Smooth muscle cell (in vitro differentiated cells): Measurements from ENCODE around the gene GAD1. TPM values are rescaled to one million over a fixed set of nuclear protein-coding genes. Genes with fewer than 3 reads are reported as not detected.

Experiments
- DNase-seq: peaks from one replicate; lab custom pipeline; 2025; ENCODE audit not compliant: unreplicated experiment; lab: John Stamatoyannopoulos, UW
- H2AFZ ChIP-seq: fragments of 200-600 bp; sonication (generic); 2 replicates; pipeline ENCODE4 v1.6.0; 2016; ENCODE audit warnings: antibody characterized with exemption, low read depth, mild to moderate bottlenecking
- H3F3A ChIP-seq: fragments of 200-600 bp; sonication (generic); 2 replicates; pipeline ENCODE4 v1.6.0; 2017; ENCODE audit warnings: antibody characterized with exemption, low read depth
- H3K27ac ChIP-seq: fragments of 200-600 bp; sonication (generic); 2 replicates; pipeline ENCODE4 v1.5.1; 2016; ENCODE audit warnings: low read depth, mild to moderate bottlenecking
- H3K27me3 ChIP-seq: fragments of 200-600 bp; sonication (generic); 2 replicates; pipeline ENCODE4 v1.6.1; 2016; ENCODE audit warnings: low read depth, mild to moderate bottlenecking
- H3K36me3 ChIP-seq: fragments of 200-600 bp; sonication (generic); 2 replicates; pipeline ENCODE4 v1.5.1; 2016; ENCODE audit warnings: low read depth
- H3K4me1 ChIP-seq: fragments of 200-600 bp; sonication (generic); 2 replicates; pipeline ENCODE4 v1.5.1; 2016; ENCODE audit warnings: low read depth
- H3K4me2 ChIP-seq: fragments of 200-600 bp; sonication (generic); 2 replicates; pipeline ENCODE4 v1.6.0; 2016; ENCODE audit warnings: mild to moderate bottlenecking
- H3K4me3 ChIP-seq: fragments of 200-600 bp; sonication (generic); 2 replicates; pipeline ENCODE4 v1.5.1; 2016; ENCODE audit warnings: mild to moderate bottlenecking
- H3K79me2 ChIP-seq: fragments of 200-600 bp; sonication (generic); 2 replicates; pipeline ENCODE4 v1.6.0; 2016; ENCODE audit warnings: low read depth, mild to moderate bottlenecking
- H3K9ac ChIP-seq: fragments of 200-600 bp; sonication (generic); 2 replicates; pipeline ENCODE4 v1.6.0; 2016; ENCODE audit warnings: low read depth
- H3K9me3 ChIP-seq: fragments of 200-600 bp; sonication (generic); replicated peaks from 2 replicates; pipeline ENCODE4 v1.5.1; 2016; ENCODE audit warnings: low read depth
- H4K20me1 ChIP-seq: fragments of 200-600 bp; sonication (generic); 2 replicates; pipeline ENCODE4 v1.6.0; 2016; ENCODE audit warnings: low read depth
- WGBS: methylation state at CpG from one replicate; pipeline ENCODE4 v1.1.7; 2016; ENCODE audit warnings: low lambda C conversion rate; 5-methylcytosine and 5-hydroxymethylcytosine counted together
- polyA plus RNA-seq: library from polyadenylated mRNA; unstranded; fragments of >200 nt; fragmentation: Nextera tagmentation; extraction: Ambion mirVana; gene quantifications from 2 replicates; pipeline ENCODE4 v1.2.1, GENCODE V29; 2016
- total RNA-seq: library from RNA; depleted of rRNA; stranded (reverse); fragments of >200 nt; gene quantifications from 2 replicates; pipeline ENCODE4 v1.2.3, GENCODE V29; 2014
- TF ChIP-seq, protein P1 (sequence below): fragments of 200-600 bp; sonication (generic); IDR thresholded peaks from 2 replicates; pipeline ENCODE4 v1.5.1; 2017; ENCODE audit warnings: borderline replicate concordance, mild to moderate bottlenecking, antibody characterized with exemption; ENCODE audit not compliant: insufficient read depth, poor library complexity, severe bottlenecking

The GAD1 gene
- total and polyA plus RNA-seq, 2 experiments from 2014 or later = 0.11 to 1.0 TPM

- Histone ChIP-seq H3K36me3 (no peaks in the 10 kb centered on the region), H4K20me1 (no peaks in the 10 kb centered on the region), H3K4me3 (no peak overlapping the region), H3K9ac (no peak overlapping the region), H3K27me3 (no peaks in the 10 kb centered on the region), H3K4me2 (no peak overlapping the region), H3K27ac (no peak overlapping the region), H3F3A (no peaks in the 10 kb centered on the region), H3K79me2 (no peaks in the 10 kb centered on the region), H3K4me1 (no peaks in the 10 kb centered on the region), H2AFZ (no peak overlapping the region), H3K9me3 (no peaks in the 10 kb centered on the region)
- TF ChIP-seq, protein P1, sequence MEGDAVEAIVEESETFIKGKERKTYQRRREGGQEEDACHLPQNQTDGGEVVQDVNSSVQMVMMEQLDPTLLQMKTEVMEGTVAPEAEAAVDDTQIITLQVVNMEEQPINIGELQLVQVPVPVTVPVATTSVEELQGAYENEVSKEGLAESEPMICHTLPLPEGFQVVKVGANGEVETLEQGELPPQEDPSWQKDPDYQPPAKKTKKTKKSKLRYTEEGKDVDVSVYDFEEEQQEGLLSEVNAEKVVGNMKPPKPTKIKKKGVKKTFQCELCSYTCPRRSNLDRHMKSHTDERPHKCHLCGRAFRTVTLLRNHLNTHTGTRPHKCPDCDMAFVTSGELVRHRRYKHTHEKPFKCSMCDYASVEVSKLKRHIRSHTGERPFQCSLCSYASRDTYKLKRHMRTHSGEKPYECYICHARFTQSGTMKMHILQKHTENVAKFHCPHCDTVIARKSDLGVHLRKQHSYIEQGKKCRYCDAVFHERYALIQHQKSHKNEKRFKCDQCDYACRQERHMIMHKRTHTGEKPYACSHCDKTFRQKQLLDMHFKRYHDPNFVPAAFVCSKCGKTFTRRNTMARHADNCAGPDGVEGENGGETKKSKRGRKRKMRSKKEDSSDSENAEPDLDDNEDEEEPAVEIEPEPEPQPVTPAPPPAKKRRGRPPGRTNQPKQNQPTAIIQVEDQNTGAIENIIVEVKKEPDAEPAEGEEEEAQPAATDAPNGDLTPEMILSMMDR = no peak
- no peak for DNase-seq
- 90% methylated on average over 9 of the region's 9 CpGs for WGBS
Measured at GRCh38 chr2:170892391-170892951, 75.8 kb downstream of the GAD1 start.

DNA sequence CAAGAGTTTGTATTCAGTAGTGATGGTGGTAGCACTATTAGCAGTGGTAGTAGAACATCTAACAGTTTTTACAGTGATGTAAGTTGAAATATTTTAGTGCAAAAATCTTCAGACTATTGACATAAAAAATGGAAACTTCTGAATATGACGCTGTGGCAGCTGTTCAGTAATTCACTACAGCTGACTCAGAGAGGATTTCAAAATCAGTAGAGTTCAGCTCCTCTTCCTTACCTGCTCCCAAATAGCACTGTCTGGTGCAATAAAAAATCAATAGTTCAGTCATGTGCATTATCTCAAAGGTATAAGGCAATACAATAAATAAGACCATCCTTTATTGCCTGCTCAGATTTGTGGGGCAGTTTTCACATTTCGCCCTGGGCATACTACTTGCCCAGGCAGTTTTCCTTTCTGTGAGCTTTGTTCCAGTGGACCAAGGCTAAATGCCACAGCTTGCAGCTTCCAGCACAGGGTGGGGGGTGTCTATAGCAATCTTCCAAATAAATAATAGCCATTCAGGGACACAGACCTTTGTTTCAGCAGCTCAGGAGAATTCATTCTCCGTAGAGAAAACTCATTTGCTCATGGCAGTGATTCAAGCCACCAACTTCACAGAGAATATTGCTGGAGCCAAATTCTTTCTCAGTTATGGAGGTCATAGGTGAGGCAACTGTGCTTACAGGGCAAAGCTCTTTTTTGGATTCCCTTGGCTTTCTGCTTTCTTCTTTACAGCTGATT, 78.5 kb downstream of the GAD1 start:
- Histone ChIP-seq H3K9ac (no peak overlapping the region), H3K27ac (no peak overlapping the region), H3K9me3 (no peaks in the 10 kb centered on the region), H3F3A (no peaks in the 10 kb centered on the region), H3K36me3 (no peaks in the 10 kb centered on the region), H2AFZ (no peak overlapping the region), H4K20me1 (no peaks in the 10 kb centered on the region), H3K4me3 (no peak overlapping the region), H3K4me2 (no peak overlapping the region), H3K27me3 (no peaks in the 10 kb centered on the region), H3K79me2 (no peaks in the 10 kb centered on the region), H3K4me1 (no peaks in the 10 kb centered on the region)
- no peak for DNase-seq
- TF ChIP-seq, protein P1 = no peak
- 86% methylated on average over 3 of the region's 3 CpGs for WGBS

GRCh38 chr2:170896622-170897021, 79.9 kb downstream of the GAD1 start:
- H3K4me2 ChIP-seq = no peak overlapping the region
- H3K9ac ChIP-seq = no peak overlapping the region
- H3F3A ChIP-seq = no peaks in the 10 kb centered on the region
- no peak for DNase-seq
- TF ChIP-seq, protein P1 = no peak
- H3K27me3 ChIP-seq = no peaks in the 10 kb centered on the region
- no peak overlapping the region for H2AFZ ChIP-seq
- no peak overlapping the region for H3K4me3 ChIP-seq
- H3K4me1 ChIP-seq = no peaks in the 10 kb centered on the region
- H3K79me2 ChIP-seq = no peaks in the 10 kb centered on the region
- H3K36me3 ChIP-seq = no peaks in the 10 kb centered on the region
- 84% methylated on average over 4 of the region's 4 CpGs for WGBS
- no peak overlapping the region for H3K27ac ChIP-seq
- no peaks in the 10 kb centered on the region for H4K20me1 ChIP-seq
- no peaks in the 10 kb centered on the region for H3K9me3 ChIP-seq

DNA sequence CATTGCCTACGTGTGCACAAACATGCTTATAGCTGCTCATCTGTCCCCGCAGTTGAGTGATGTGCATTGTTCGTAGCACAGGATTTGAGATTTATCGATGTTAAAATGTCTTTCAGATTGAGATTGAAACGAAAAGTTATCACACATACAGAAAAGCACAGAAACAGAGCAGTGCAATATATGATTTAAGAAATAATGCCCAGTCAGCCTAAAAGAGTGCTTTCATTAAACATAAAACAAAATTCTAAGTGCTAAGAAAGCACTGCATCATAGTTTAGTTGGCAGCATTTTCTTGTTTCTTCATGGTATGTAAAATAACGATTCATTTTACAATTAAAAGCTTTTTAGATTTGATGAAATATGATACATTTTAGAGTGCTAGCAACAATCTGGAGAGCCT, 80.4 kb downstream of the GAD1 start:
- H3F3A ChIP-seq = no peaks in the 10 kb centered on the region
- no peaks in the 10 kb centered on the region for H3K79me2 ChIP-seq
- H3K4me1 ChIP-seq = no peaks in the 10 kb centered on the region
- TF ChIP-seq, protein P1 = no peak
- H3K4me2 ChIP-seq = no peak overlapping the region
- H3K4me3 ChIP-seq = no peak overlapping the region
- no peak overlapping the region for H3K27ac ChIP-seq
- no peaks in the 10 kb centered on the region for H3K27me3 ChIP-seq
- no peaks in the 10 kb centered on the region for H4K20me1 ChIP-seq
- no peak for DNase-seq
- no peak overlapping the region for H3K9ac ChIP-seq
- H2AFZ ChIP-seq = no peak overlapping the region
- H3K9me3 ChIP-seq = no peaks in the 10 kb centered on the region
- WGBS = 93% methylated on average over 6 of the region's 6 CpGs
- no peaks in the 10 kb centered on the region for H3K36me3 ChIP-seq
